HCT116 (cell line): ENCODE measurements around the gene PADI2. TPM values are rescaled to one million over a fixed set of nuclear protein-coding genes. Genes with fewer than 3 reads are reported as not detected.

Experiments used
- ATAC-seq: fragments of 200-7000 bp; cut with Tn5 transposase; 2 replicates; pipeline ENCODE4 v1.9.1; 2020; ENCODE audit warnings: mild to moderate bottlenecking, moderate library complexity
- BruUV-seq: library from RNA; stranded (reverse); fragments of 400-500 nt; replicated peaks from 2 replicates; lab custom pipeline; 2021; lab: Mats Ljungman, UMichigan
- CTCF ChIA-PET: fragments of 300-600 bp; sonication (Branson Sonifier 250); formaldehyde crosslinking; loops from one replicate; lab custom pipeline; 2021; ENCODE audit warnings: antibody characterized with exemption; lab: Charles Lee
- POLR2A ChIA-PET: fragments of 300-600, 350-600 bp; sonication (Branson Sonifier 250); formaldehyde crosslinking; loops from one replicate; lab custom pipeline; 2021; ENCODE audit warnings: antibody characterized with exemption; lab: Charles Lee
- RAD21 ChIA-PET, 2 experiments: fragments of 300-600 bp; sonication (Branson Sonifier 250); formaldehyde crosslinking; loops; one replicate each; lab custom pipeline; 2023; ENCODE audit warnings: low total read pairs in 2 of 2; ENCODE audit not compliant: uncharacterized antibody in 2 of 2, unreplicated experiment in 2 of 2, low non-redundant PET in 1 of 2; lab: Charles Lee
- DNase-seq: peaks from one replicate; pipeline ENCODE4 v3.0.0-alpha.2; 2010; ENCODE audit warnings: low read depth, low spot score
- H2AFZ ChIP-seq: fragments of 200-600 bp; shearing (Covaris generic), sonication (generic); 2 replicates; pipeline ENCODE4 v1.6.1; 2017; ENCODE audit warnings: low read depth, mixed run types, mixed read lengths, antibody characterized with exemption, low read length; ENCODE audit not compliant: poor library complexity, severe bottlenecking
- H3K27ac ChIP-seq: 2 replicates; pipeline ENCODE4 v1.5.1; 2012; ENCODE audit warnings: low read depth, low read length
- H3K27me3 ChIP-seq: fragments of 200-600 bp; sonication (generic); 2 replicates; pipeline ENCODE4 v1.6.1; 2016; ENCODE audit warnings: mixed run types, low read length, mixed read lengths; ENCODE audit not compliant: insufficient read depth
- H3K36me3 ChIP-seq, 2 experiments: fragments of 200-500 bp in 1 of 2; fragments of 200-600 bp in 1 of 2; sonication (Bioruptor generic) in 1 of 2; sonication (generic) in 1 of 2; 2 replicates each; pipeline versions ENCODE4 v1.5.1 to v1.6.1; 2014 to 2016; ENCODE audit warnings: low read length in 2 of 2, inconsistent platforms in 1 of 2, mixed read lengths in 1 of 2, mixed run types in 1 of 2; ENCODE audit not compliant: insufficient read depth in 2 of 2, control insufficient read depth in 1 of 2
- H3K4me1 ChIP-seq, 2 experiments: fragments of 200-600 bp in 1 of 2; sonication (generic) in 1 of 2; 2 replicates each; pipeline versions ENCODE4 v1.5.1 to v1.6.1; 2012 to 2017; ENCODE audit warnings: low read length in 2 of 2, inconsistent platforms in 1 of 2, mild to moderate bottlenecking in 1 of 2, mixed read lengths in 1 of 2, mixed run types in 1 of 2, moderate library complexity in 1 of 2; ENCODE audit not compliant: insufficient read depth in 2 of 2, control insufficient read depth in 1 of 2
- H3K4me2 ChIP-seq: fragments of 200-600 bp; sonication (generic); 2 replicates; pipeline ENCODE4 v1.6.1; 2017; ENCODE audit warnings: mixed run types, low read length, mixed read lengths
- H3K4me3 ChIP-seq, 2 experiments: fragments of 200-600 bp in 1 of 2; sonication (generic) in 1 of 2; replicated peaks in 1 of 2; 2 replicates each; pipeline ENCODE4 v1.5.1; 2011 to 2016; ENCODE audit warnings: low read length in 2 of 2, control low read depth in 1 of 2, low read depth in 1 of 2, mild to moderate bottlenecking in 1 of 2, mixed read lengths in 1 of 2, mixed run types in 1 of 2
- H3K79me2 ChIP-seq: fragments of 200-600 bp; sonication (generic); 2 replicates; pipeline ENCODE4 v1.6.1; 2017; ENCODE audit warnings: mild to moderate bottlenecking, mixed run types, low read length, moderate library complexity, mixed read lengths; ENCODE audit not compliant: insufficient read depth
- H3K9ac ChIP-seq: fragments of 200-600 bp; sonication (generic); 2 replicates; pipeline ENCODE4 v1.6.1; 2016; ENCODE audit warnings: low read length, mixed read lengths
- H3K9me2 ChIP-seq: fragments of 200-600 bp; sonication (generic), shearing (Covaris generic); 2 replicates; pipeline ENCODE4 v1.6.1; 2017; ENCODE audit warnings: mixed run types, mild to moderate bottlenecking, moderate library complexity; ENCODE audit not compliant: insufficient read depth
- H3K9me3 ChIP-seq, 2 experiments: fragments of 200-500 bp in 1 of 2; fragments of 200-600 bp in 1 of 2; sonication (Bioruptor generic) in 1 of 2; sonication (generic) in 1 of 2; 2 replicates each; pipeline ENCODE4 v1.6.1; 2014 to 2017; ENCODE audit warnings: low read length in 2 of 2, mixed read lengths in 2 of 2, inconsistent platforms in 1 of 2, low read depth in 1 of 2, mild to moderate bottlenecking in 1 of 2, mixed run types in 1 of 2, moderate library complexity in 1 of 2; ENCODE audit not compliant: control insufficient read depth in 1 of 2, insufficient read depth in 1 of 2
- H4K20me1 ChIP-seq: fragments of 200-600 bp; sonication (generic), shearing (Covaris generic); 2 replicates; pipeline ENCODE4 v1.6.1; 2017; ENCODE audit warnings: mixed run types, mild to moderate bottlenecking, moderate library complexity; ENCODE audit not compliant: insufficient read depth
- SIN3A ChIP-seq: IDR thresholded peaks from 2 replicates; pipeline ENCODE4 v1.6.1; 2012; ENCODE audit warnings: low read depth
- YY1 ChIP-seq: IDR thresholded peaks from 2 replicates; pipeline ENCODE4 v1.6.1; 2011; ENCODE audit warnings: low read length, low read depth, moderate library complexity, mild to moderate bottlenecking; ENCODE audit not compliant: insufficient replicate concordance; ENCODE audit errors: extremely low read depth
- intact Hi-C: fragments of 100-400 bp; cut with micrococcal nuclease; formaldehyde crosslinking; loops from 2 replicates; pipeline ENCODE4 v1.10.0; 2022
- total RNA-seq: library from RNA; stranded (reverse); gene quantifications from one replicate; pipeline ENCODE4 v1.2.1, GENCODE V29; 2021; ENCODE audit not compliant: unreplicated experiment
- TF ChIP-seq, protein P1 (sequence below): IDR thresholded peaks from 2 replicates; pipeline ENCODE4 v1.6.1; 2012; ENCODE audit warnings: low read depth

PADI2 gene
- total RNA-seq, 1 experiment from 2014 or later, result 2.7 TPM

DNA sequence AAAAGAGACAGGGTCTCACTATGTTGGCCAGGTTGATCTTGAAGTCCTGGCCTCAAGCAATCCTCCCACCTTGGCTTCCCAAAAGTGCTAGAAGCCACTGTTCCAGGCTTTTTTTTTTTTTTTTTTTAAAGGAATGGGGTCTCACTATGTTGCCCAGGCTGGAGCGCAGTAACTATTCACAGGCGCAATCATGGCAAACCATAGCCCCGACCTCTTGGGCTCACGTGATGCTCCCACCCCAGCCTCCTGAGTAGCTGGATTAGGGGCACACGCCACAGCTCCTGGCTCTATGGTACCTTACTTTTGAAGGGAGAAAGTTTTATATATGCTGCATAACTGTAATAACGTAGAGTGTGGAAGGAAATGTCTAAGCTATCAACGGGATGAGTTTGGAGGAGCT lies 101.8 kb downstream of the PADI2 start:
- Histone ChIP-seq H3K27me3 (no peaks in the 10 kb centered on the region), H3K4me1 (peaks cover 2 to 17% of the 10 kb centered on the region in 2 experiments; a peak in 3 of 4 replicates), H3K36me3 (peaks cover 31 to 33% of the 10 kb centered on the region in 2 experiments; a peak in 3 of 4 replicates), H3K4me3 (no peak overlapping the region), H2AFZ (no peak overlapping the region), H3K79me2 (no peaks in the 10 kb centered on the region), H3K9ac (no peak overlapping the region), H4K20me1 (no peaks in the 10 kb centered on the region), H3K27ac (no peak overlapping the region), H3K9me3 (no peaks in the 10 kb centered on the region), H3K4me2 (no peak overlapping the region), H3K9me2 (no peaks in the 10 kb centered on the region)
- BruUV-seq, result no TSS peak
- DNase-seq, result no peak
- RAD21 ChIA-PET, result no interaction called here
- CTCF ChIA-PET, result no interaction called here
- intact Hi-C loops, result no loop called here
- POLR2A ChIA-PET, result no interaction called here
- ATAC-seq, result no peak
- TF ChIP-seq SIN3A (no peak), YY1 (no peak)
- TF ChIP-seq, protein P1, sequence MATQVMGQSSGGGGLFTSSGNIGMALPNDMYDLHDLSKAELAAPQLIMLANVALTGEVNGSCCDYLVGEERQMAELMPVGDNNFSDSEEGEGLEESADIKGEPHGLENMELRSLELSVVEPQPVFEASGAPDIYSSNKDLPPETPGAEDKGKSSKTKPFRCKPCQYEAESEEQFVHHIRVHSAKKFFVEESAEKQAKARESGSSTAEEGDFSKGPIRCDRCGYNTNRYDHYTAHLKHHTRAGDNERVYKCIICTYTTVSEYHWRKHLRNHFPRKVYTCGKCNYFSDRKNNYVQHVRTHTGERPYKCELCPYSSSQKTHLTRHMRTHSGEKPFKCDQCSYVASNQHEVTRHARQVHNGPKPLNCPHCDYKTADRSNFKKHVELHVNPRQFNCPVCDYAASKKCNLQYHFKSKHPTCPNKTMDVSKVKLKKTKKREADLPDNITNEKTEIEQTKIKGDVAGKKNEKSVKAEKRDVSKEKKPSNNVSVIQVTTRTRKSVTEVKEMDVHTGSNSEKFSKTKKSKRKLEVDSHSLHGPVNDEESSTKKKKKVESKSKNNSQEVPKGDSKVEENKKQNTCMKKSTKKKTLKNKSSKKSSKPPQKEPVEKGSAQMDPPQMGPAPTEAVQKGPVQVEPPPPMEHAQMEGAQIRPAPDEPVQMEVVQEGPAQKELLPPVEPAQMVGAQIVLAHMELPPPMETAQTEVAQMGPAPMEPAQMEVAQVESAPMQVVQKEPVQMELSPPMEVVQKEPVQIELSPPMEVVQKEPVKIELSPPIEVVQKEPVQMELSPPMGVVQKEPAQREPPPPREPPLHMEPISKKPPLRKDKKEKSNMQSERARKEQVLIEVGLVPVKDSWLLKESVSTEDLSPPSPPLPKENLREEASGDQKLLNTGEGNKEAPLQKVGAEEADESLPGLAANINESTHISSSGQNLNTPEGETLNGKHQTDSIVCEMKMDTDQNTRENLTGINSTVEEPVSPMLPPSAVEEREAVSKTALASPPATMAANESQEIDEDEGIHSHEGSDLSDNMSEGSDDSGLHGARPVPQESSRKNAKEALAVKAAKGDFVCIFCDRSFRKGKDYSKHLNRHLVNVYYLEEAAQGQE, result no peak

Other genes starting within 250 kb of the PADI2 start
- gene RNU1-2, start 223.5 kb downstream of the PADI2 start, total RNA-seq, result 1,685 TPM
- gene CROCC, start 197.5 kb downstream of the PADI2 start, total RNA-seq, result 30.1 TPM
- gene MFAP2, start 138.8 kb downstream of the PADI2 start, total RNA-seq, result 63.1 TPM
- 60.5 TPM for gene ATP13A2, start 107.5 kb downstream of the PADI2 start, total RNA-seq
- gene SDHB, start 65.4 kb downstream of the PADI2 start, total RNA-seq, result 159 TPM
- gene PADI1, start 85.7 kb upstream of the PADI2 start, total RNA-seq, result 0.37 TPM
- gene PADI3, start 129.6 kb upstream of the PADI2 start, total RNA-seq, result 0.93 TPM
- gene PADI4, start 188.7 kb upstream of the PADI2 start, total RNA-seq, result 0.44 TPM